HEK293 (cell line): ENCODE results near the gene MRPL14.

ENCODE experiments used
- CTCF ChIA-PET: fragments of 350-600 bp; formaldehyde crosslinking; extraction: SDS; loops from one replicate; lab custom pipeline; 2021; ENCODE audit warnings: antibody characterized with exemption; lab: Yijun Ruan, JAX
- POLR2A ChIA-PET: fragments of 300-600 bp; formaldehyde crosslinking; extraction: SDS; loops from one replicate; lab custom pipeline; 2020; ENCODE audit warnings: antibody characterized with exemption, inconsistent platforms; lab: Yijun Ruan, JAX
- H3K27ac ChIP-seq: fragments of 200-500 bp; sonication (Bioruptor generic); 2 replicates; pipeline ENCODE4 v1.5.1; 2014; ENCODE audit warnings: low read depth, low read length, control low read depth, inconsistent platforms; ENCODE audit errors: extremely low read depth
- H3K36me3 ChIP-seq, 2 experiments: fragments of 200-500 bp in 1 of 2; sonication (Bioruptor generic) in 1 of 2; 1 replicate in 1 of 2; 2 replicates in 1 of 2; pipeline ENCODE4 v1.5.1; 2014 to 2017; ENCODE audit warnings: inconsistent platforms in 2 of 2, low read length in 2 of 2; ENCODE audit not compliant: control insufficient read depth in 2 of 2, insufficient read depth in 1 of 2
- H3K4me1 ChIP-seq: fragments of 200-500 bp; sonication (Bioruptor generic); 2 replicates; pipeline ENCODE4 v1.5.1; 2014; ENCODE audit warnings: mild to moderate bottlenecking, low read length, inconsistent platforms; ENCODE audit not compliant: control insufficient read depth, insufficient read depth
- H3K4me3 ChIP-seq: 2 replicates; pipeline ENCODE4 v1.5.1; 2011; ENCODE audit warnings: low read depth, mild to moderate bottlenecking, control low read depth, low read length, moderate library complexity
- H3K9me3 ChIP-seq: fragments of 200-500 bp; sonication (Bioruptor generic); 2 replicates; pipeline ENCODE4 v1.5.1; 2014; ENCODE audit warnings: low read depth, low read length, inconsistent platforms; ENCODE audit not compliant: control insufficient read depth, insufficient read depth
- BCL6B ChIP-seq: fragments of 450-650 bp; formaldehyde crosslinking; IDR thresholded peaks from 2 replicates; pipeline ENCODE4 v1.5.1; 2017; ENCODE audit warnings: missing biosample characterization, missing genetic modification characterization
- GLI2 ChIP-seq: fragments of 450-650 bp; formaldehyde crosslinking; IDR thresholded peaks from 2 replicates; pipeline ENCODE4; 2017; ENCODE audit warnings: missing biosample characterization, missing genetic modification characterization, low read depth, borderline replicate concordance
- PRDM1 ChIP-seq: fragments of 450-650 bp; formaldehyde crosslinking; IDR thresholded peaks from 2 replicates; pipeline ENCODE4; 2016; ENCODE audit warnings: missing biosample characterization, missing genetic modification characterization
- TSHZ1 ChIP-seq: fragments of 450-650 bp; formaldehyde crosslinking; IDR thresholded peaks from 2 replicates; pipeline ENCODE4 v1.5.1; 2016; ENCODE audit warnings: missing biosample characterization, missing genetic modification characterization, borderline replicate concordance
- ZBTB1 ChIP-seq: fragments of 450-650 bp; formaldehyde crosslinking; IDR thresholded peaks from 2 replicates; pipeline ENCODE4 v1.5.1; 2016; ENCODE audit warnings: missing biosample characterization, missing genetic modification characterization
- ZBTB10 ChIP-seq: fragments of 450-650 bp; formaldehyde crosslinking; IDR thresholded peaks from 2 replicates; pipeline ENCODE4 v1.5.1; 2016; ENCODE audit warnings: missing biosample characterization, missing genetic modification characterization
- ZBTB17 ChIP-seq: fragments of 450-650 bp; formaldehyde crosslinking; IDR thresholded peaks from 2 replicates; pipeline ENCODE4 v1.5.1; 2016; ENCODE audit warnings: missing biosample characterization, missing genetic modification characterization
- ZBTB26 ChIP-seq: fragments of 450-650 bp; formaldehyde crosslinking; optimal IDR thresholded peaks from 2 replicates; pipeline ENCODE3; 2016; ENCODE audit warnings: missing biosample characterization, mild to moderate bottlenecking, missing genetic modification characterization
- ZNF10 ChIP-seq: fragments of 450-650 bp; formaldehyde crosslinking; IDR thresholded peaks from 2 replicates; pipeline ENCODE4 v1.5.1; 2017; ENCODE audit warnings: missing biosample characterization, missing genetic modification characterization
- ZNF121 ChIP-seq: fragments of 450-650 bp; formaldehyde crosslinking; IDR thresholded peaks from 2 replicates; pipeline ENCODE4 v1.5.1; 2016; ENCODE audit warnings: missing biosample characterization, missing genetic modification characterization
- ZNF24 ChIP-seq: fragments of 450-650 bp; formaldehyde crosslinking; IDR thresholded peaks from 2 replicates; pipeline ENCODE4 v1.5.1; 2016; ENCODE audit warnings: missing biosample characterization, missing genetic modification characterization
- ZNF274 ChIP-seq, 2 experiments: fragments of 200-500 bp in 1 of 2; fragments of 450-650 bp in 1 of 2; sonication (Bioruptor generic) in 1 of 2; formaldehyde crosslinking in 1 of 2; IDR thresholded peaks; 2 replicates each; pipeline versions ENCODE4 v1.5.1 to v1.6.1; 2014 to 2016; ENCODE audit warnings: borderline replicate concordance in 1 of 2, inconsistent platforms in 1 of 2, low read length in 1 of 2, missing biosample characterization in 1 of 2, missing genetic modification characterization in 1 of 2
- ZNF354C ChIP-seq: fragments of 450-650 bp; formaldehyde crosslinking; IDR thresholded peaks from 2 replicates; pipeline ENCODE4 v1.5.1; 2016; ENCODE audit warnings: missing biosample characterization, missing genetic modification characterization, low read depth, borderline replicate concordance
- ZNF658 ChIP-seq: fragments of 450-650 bp; formaldehyde crosslinking; IDR thresholded peaks from 2 replicates; pipeline ENCODE4; 2016; ENCODE audit warnings: missing biosample characterization, missing genetic modification characterization
- ZNF837 ChIP-seq: fragments of 450-650 bp; formaldehyde crosslinking; IDR thresholded peaks from 2 replicates; pipeline ENCODE4 v1.5.1; 2016; ENCODE audit warnings: missing biosample characterization, missing genetic modification characterization

Gene MRPL14

GRCh38 chr6:44072959-44073611 is 54.2 kb downstream of the MRPL14 start (continued):
- TF ChIP-seq ZNF274 (IDR thresholded peaks at IDR 0.05; ENCODE audit: low read length) (no peak), ZNF274 (tag by site-specific recombination; IDR thresholded peaks at IDR 0.05; ENCODE audit: borderline replicate concordance) (no peak), TSHZ1 (tag by site-specific recombination) (no peak), ZBTB17 (peak; percentile 36; the same call in 1 of the 2 replicates), PRDM1 (tag by site-specific recombination) (no peak), ZNF24 (peak; percentile 42; the same call in 1 of the 2 replicates), ZBTB10 (tag by site-specific recombination) (no peak), ZBTB26 (peak; percentile 54), BCL6B (no peak)
- TF ChIP-seq, all 188 proteins: peak for 11

GRCh38 chr6:44072452-44072958 is 54.7 kb downstream of the MRPL14 start:
- 0 out of 2 replicates have a peak, but pooled peaks cover 3% of the 10 kb centered on the region for H3K4me1 ChIP-seq

More at GRCh38 chr6:44072452-44072958, 54.7 kb downstream of the MRPL14 start:
- Histone ChIP-seq H3K27ac (no peak overlapping the region; the same call in 1 of the 2 replicates), H3K4me3 (no peak overlapping the region)
- TF ChIP-seq ZNF837 (tag by site-specific recombination), result no peak
- no peak for TF ChIP-seq ZNF354C (tag by site-specific recombination)
- TF ChIP-seq ZNF121, result 0 out of 2 replicates have a peak, but pooled peaks have one; percentile 5
- no peak for TF ChIP-seq ZNF10 (tag by site-specific recombination)
- no peak for TF ChIP-seq ZBTB1
- TF ChIP-seq ZNF658, result no peak
- no peak for TF ChIP-seq GLI2 (tag by site-specific recombination)
- TF ChIP-seq, all 188 proteins: peak for 1
- POLR2A ChIA-PET, result interaction anchor here (1.0 to 3.2 kb wide), 2 partner anchors 10 to 302 kb away, joined by 3 to 36 read pairs; partner anchors contain the start of gene VEGFA
- Histone ChIP-seq H3K36me3 (no peaks in the 10 kb centered on the region), H3K9me3 (no peaks in the 10 kb centered on the region)
- CTCF ChIA-PET, result interaction anchor here (0.6 to 10.9 kb wide), 12 partner anchors 8 to 350 kb away, joined by 3 to 189 read pairs (median 9); partner anchors contain the start of gene VEGFA
